NCI-H226 (cell line): Measurements from ENCODE around the gene ASB6.
"Not testable (repeated sequence)": the region's sequence is repeated elsewhere in the genome, so short reads cannot be mapped to it uniquely, and the experiment has no call there.

ENCODE experiments used
- DNase-seq: peaks from one replicate; pipeline ENCODE4 v3.0.0-alpha.2; 2015

ASB6 gene

DNA sequence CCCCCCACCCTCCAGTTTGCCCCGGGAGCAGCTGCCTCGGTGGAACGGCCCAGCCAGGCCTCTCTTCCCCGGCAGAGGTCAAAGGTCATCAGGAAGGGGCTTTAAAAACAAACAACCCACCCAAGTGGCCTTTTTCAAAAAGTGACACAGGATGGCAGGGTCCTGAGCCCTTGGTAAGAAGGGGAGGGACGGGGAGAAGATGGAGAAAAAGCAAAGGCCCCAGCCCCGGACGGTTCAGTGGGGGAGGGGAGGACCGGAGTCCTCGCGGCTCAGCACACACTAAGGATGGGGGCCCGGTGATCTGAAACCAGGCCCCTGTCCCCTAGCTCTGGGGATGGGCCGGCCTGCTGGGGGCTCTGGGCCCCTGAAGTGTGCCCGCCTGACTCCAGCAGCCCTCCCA, 24.6 kb upstream of the ASB6 start:
- no peak for DNase-seq

DNA sequence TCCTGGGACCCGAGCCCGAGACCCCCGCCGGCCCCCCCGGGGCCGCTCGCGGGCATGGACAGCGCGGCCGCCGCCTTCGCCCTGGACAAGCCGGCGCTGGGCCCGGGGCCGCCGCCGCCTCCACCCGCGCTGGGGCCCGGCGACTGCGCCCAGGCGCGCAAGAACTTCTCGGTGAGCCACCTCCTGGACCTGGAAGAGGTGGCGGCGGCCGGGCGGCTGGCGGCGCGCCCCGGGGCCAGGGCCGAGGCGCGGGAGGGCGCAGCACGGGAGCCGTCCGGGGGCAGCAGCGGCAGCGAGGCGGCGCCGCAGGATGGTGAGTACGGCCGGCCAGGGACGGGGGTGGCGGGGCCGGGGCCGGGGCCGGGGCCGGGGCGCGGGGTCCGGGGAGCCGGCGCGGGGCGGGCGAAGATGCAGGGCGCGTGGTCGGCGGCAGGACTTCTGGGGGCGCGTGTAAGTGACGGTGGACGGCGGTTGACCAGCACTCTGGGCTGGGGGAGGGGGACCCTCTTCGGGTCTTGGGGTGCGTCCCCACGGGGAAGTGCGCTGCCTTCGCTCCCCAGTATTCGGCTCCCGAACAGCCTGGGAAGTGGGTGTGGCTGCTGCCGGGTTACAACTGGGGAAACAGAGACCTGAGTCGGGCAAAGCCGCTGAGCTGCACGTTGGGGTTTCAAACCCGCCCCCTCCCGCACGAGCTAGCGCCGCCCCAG, 24.0 kb upstream of the ASB6 start:
- DNase-seq, result no peak

DNA sequence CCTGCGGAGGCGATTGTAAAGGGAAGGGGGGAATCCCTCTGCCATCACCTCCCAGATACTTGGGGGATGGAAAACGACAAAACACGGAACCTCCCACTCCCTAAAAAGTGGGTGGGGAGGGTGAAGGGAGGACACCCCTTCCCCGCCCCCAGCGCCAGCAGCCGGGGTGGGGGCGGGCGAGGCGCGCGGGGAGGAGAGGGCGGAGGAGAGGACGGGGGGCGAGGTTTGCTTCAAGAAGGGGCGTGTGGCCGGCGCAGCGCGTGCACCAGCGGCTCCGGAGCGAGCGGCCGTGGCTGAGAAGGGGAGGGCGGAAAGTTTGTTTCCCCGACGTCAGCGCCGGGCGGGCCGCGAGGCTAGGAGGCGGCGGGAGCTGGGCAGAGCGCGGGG, 23.4 kb upstream of the ASB6 start, which contains the start of gene PRRX2:
TSS of gene PRRX2 (plus strand) at position 259 of the 387 bp plus-strand sequence. CDS start 221 bp downstream, outside the sequence.
- no peak for DNase-seq

DNA sequence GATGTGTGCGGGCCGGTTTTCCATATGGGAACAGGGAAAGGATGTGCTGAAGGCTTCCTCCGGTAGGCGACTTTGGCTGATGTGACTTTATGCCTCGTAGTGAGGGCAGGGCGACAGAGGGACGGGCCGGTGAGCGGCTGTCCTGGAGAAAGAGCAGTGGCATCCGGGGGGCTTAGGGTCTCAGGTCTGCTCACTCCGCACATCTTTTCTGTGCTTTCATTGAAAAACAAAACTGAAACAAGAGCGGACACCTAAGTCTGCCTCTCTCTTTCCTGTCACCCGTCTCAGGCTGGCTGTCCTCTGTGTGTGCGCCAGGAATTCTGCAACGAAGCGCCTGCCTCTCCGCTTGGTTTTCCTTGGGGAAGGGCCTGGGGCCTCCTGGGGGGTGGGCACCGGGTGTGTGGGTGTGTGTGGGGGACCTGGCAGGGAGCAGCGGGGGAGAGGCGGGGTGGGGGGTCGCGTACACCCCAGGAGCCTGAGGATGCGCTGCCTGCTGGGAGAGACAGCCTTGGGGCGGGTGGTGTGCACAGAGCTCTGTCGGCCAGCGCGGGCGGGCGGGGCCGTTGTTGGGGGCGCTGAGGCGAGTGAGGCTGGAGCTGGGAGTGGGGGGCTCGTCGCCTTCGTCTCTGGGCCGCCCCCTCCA, 22.9 kb upstream of the ASB6 start:
- DNase-seq, result no peak

DNA sequence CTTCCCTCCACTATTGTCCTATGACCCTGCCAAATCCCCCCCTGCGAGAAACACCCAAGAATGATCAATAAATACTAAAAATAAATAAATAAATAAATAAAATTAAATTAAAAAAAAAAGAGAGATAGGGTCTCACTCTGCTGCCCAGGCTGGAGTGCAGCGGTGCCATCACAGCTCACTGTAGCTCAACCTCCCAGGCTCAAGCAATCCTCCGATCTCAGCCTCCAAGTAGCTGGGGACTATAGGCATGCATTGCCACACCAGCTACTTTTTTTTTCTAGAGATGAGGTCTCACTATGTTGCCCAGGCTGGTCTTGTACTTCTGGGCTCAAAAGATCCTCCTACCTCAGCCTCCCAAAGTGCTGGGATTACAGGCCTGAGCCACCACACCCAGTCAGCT, 20.3 kb upstream of the ASB6 start:
- DNase-seq, result not testable (repeated sequence)

DNA sequence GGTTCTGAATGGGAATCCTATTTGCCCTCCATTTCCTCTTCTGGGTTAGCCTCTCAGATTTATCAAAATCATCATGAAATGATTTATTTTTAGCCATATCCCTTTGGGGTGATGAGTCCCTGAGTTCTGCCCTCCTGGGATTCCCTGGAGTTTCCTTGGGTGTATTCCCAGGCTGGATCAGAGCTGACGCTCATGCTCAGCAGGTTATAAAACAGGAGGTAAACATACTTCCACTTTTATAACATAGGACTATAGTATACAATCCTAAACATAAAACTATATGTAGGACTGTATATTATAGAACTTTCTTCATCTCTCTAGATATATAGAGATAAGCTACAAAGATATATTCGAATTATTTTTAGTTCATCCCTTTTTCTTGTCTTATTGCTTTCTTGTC, 19.1 kb upstream of the ASB6 start:
- DNase-seq, result no peak

DNA sequence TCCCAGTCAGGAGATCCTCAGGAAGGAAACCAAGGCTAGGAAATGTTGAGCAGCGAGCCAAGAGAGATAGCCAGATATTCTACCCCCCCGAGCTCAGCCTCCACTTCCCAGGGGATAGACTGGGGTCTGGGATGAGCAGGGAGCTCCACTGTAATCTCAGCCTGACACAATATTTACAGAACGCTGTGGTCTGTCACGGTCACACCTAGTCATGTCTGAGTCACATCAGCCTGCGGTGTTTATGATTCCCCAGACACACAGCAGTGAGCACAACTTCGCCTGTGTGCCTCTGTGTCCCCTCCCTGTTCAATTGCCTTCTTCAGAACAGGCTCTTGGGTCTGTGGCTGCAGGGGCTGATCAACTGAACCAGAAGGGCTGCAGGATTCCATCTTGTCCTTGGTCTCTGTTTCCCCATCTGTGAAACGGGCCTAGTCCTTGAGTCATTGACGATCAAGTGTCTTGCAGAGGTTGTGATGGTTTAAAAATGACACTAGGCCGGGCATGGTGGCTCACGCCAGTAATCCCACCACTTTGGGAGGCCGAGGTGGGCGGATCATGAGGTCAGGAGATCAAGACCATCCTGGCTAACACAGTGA, 14.9 kb upstream of the ASB6 start:
- no peak for DNase-seq

DNA sequence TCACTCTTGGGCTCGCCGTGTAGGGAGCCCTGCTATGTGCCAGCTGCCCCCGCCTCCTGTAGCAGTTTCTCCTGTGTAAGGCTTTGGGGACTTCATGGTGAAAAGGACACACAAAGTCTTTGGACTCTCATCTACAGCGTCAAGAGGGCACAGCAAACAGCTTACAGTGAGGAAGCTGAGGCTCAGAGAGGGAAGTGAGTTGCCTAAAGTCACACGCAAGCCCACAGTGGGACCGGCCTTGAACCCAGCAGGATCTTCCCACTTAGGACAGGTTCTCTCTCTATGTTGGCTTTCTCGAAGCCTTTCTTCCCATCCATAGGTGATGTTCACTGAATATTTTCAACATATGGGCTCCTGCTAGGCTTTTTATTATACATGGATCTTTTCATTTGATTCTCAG, 13.7 kb upstream of the ASB6 start:
- DNase-seq, result no peak

DNA sequence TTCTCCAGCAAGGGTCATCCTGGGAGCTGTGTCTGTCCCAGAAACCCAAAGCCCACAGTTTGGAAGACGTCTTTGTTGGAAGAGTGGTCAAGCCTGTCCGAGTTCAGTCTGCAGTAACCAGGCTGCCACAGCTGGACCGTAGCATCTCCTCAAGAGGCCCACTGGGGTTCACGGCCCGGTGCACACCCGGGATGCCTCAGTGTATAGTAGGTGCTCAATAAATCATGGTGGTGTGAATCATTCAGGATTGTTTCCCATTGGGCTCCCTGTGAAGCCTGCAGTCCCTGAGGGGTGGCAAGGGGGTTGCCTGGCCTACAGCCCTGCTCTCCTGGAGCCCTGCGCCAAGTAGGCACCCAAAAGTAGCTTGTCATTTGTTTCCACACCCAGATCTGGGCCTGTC, 13.2 kb upstream of the ASB6 start:
- no peak for DNase-seq

DNA sequence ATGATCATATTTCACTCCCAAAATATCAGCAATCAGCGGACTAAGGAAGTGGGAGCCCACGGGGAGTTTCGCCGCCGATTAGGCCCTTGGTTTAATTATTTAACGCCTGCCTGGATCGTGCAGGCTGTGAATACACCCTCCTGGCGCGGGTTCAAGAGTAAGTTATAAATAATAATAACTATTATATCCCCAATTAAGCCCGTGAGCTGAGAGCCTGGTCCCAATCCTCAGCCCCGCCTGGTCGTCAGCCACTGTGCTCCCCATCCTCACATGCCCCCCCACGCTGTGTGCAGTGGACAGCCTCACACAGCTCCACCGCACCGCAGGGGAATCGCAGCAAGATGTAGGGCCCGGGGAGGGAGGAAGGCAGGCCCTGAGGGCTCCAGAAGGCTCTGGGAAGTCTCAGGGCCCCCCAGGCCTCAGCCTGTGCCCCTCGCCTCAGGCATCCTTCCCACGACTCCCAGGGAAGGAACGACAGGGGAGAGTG, 12.6 kb upstream of the ASB6 start:
- no peak for DNase-seq

DNA sequence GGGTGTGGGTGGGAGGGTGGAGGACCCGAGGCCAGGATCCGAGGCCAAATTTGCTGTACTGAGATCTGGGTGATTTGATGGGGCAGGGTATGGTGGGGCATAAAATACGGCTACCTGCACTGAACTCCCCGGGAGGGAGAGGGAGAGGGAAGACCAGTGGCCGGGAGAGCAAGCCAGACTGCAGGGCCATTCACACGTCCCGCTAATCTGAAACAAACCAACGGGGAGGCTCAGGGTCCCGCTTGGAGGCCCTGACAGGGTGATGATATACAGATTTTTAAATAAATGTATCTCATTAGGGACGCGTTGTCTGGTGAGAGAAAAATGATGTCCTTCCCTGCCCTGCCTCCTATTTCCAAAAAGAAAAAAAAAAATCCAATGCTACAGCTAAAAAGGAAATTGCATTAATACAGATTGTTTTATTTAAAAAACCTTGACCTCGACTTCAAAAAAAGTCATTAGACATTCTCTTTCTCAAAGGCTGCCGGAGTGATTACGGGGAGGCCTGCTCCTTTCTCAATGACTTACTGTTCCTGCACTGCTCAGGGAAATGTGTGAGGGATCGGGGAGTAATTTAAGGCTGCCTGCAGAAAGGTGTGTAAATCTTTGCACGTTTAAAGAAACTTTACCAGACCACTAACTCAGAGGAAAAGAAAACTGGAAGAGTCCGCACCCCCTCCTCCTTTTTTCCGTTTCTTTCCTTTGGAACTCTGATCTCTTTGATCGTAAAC, 12.0 kb upstream of the ASB6 start:
- no peak for DNase-seq

DNA sequence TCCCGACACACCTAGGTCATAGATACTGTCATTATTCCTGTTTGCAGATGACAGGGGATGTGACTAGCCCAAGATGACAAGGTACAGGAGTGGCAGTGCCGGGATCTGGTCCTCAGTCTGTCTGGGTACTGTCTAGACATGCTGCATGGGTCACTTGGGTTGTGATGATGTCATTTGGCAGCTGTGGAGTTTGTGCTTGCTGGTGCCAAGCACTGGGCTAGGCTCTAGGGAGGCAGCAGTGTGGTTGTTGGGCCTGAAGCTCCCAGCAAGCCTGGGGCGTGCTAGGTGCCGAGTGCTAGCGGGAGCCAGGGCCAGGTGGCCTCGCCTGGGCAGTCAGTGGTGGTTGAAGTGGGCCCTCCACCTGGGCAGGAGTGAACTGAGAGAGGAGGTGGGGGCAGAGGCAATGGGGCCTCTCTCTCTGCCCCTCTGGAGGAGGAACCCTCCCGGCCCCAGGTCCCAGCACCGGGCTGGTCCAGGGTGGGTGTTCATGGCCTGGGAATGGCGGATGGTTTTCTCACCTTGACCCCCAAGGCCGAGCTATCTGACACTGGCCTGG, 8.8 kb upstream of the ASB6 start:
- no peak for DNase-seq

DNA sequence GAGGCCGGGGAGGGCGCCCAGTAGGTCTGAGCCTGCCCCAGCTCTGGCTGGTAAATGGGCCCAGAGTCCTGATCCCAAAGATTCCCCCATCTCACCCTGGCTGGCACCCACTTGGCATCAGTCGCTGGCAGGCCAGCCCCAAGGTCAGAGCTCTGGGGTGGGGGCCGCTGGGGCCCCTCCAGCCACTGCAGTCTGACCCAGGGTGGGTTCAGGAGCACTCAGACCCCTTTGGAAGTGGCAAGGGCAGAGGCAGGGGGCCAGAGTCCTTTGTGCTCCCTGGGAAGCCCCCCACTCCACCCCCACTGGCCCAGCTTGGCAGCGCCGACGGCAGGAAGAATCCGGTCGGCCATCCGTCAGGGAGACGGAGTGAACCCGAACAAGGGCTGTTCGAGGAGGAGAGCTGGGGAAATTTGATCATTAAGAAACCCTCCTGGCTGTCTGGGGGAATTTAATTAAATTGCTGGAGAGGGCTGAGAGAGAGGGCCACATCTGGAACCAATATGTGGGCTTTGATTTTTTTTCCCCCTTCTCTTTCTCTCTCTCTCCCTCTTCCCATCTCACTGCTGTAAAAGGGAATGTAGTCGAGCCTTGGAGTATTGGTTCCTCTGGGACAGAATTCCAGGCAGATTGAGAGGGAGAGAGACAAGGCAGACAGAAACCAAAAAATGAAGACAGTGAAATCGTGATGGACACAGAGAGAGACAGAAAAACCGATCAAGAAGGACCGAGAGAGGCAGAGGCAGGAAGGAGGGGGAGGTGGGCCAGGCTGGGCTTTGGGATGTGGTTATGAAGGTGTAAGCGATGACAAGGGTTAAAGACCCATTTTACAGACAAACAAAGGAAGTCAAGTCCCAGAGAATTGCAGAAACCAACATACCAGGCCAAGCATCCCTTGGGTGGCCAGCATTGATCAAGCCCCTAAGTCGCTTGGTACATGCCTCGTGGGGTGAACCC, 8.1 kb upstream of the ASB6 start:
- no peak for DNase-seq

DNA sequence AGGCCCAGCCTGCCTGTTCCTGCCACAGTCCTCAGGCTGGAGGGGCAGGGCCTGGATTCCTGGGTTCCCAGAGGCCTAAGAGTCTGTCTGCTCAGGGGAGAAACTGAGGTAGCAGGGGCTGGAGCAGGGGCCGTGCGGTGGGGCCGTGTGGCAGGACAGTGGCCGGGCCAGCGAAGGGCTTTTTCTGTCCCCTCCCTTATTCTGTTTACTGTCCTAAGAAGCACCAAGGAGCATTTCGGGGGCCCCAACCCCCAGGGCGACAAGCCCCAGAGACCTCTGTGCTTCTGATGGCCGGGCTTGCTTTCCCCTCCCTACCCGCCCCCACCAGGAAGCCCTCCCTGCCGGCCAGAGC, 6.8 kb upstream of the ASB6 start:
- DNase-seq, result no peak

DNA sequence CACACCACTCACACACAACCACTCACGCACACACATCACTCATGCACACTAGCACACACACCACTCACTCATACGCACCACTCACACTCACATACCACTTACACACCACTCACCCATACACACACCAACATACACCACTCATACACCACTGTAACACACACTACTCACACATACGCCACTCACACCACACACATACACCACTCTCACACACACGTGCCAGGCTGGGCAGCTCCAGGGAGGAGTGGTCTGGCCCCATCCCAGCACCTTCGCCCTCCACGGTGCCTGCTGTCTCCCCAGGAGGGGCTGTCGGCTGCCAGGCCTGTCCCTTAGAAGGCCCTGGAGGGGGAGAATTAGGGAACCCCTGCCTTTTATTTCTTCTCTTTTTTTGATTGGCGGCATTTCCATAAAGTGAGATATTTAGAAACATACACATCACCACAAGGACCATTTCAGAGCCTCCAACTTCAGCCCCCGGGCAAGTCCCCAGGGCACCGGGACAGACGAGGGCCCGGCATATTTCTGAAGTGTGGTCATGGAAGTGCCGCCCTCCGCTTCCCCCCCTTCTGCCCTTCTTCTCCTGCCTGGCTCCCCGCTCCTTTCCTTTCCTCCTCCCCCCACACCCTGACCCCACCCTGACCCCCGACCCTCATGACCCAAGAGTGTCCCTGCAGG, 6.3 kb upstream of the ASB6 start:
- no peak for DNase-seq

DNA sequence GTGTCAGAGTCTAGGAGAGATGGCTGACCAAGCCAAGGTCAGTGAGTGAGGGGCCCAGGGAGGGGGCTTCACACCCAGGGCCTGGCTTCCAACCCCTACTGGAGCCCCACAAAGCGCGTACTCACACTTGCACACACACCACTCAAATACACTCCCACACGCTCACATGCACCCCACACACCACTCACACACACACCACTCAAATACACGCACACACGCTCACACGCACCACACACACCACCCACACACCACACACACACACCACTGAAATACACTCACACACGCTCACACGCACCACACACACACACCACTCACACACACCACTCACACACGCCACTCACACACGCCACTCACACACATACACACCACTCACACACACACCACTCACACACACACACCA, 5.7 kb upstream of the ASB6 start:
- no peak for DNase-seq

DNA sequence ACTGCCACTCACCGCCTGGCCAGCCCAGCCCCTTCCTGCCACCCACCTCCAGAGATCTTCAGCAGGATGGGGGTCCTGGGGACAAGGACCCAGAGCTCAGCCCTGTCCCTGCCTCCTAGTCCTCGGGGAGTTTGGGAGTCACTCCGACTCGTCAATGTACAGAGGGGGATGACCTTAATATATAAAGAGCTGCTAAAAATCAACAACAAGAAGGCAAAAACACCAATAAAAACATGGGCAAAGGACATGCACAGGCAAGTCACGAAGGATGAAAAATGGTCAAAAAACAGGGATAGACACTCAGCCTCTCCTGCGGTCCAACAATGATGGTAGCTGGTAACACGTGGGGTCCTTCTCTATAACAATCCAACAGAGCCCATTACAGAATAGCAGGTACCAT, 4.7 kb upstream of the ASB6 start:
- no peak for DNase-seq

DNA sequence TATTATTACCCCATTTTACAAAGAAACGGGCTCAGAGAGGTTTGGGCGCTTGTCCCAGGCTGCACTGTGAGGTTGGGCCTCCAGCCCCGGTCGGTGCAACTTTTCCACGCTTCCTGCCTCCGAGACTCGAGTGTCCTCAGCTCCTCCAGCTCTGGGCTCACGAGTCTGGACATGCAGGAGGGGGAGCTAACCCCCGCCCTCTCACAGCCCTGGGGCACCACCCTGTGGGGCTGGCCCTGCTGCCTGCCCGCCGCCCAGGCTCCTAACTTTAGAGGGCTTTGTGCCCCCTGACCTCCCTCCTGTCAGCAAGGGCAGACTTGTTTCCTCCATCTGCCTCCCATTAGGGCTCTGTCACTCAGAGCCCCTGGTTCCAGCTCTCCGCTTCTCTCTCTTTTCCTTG, 4.3 kb upstream of the ASB6 start:
- no peak for DNase-seq

DNA sequence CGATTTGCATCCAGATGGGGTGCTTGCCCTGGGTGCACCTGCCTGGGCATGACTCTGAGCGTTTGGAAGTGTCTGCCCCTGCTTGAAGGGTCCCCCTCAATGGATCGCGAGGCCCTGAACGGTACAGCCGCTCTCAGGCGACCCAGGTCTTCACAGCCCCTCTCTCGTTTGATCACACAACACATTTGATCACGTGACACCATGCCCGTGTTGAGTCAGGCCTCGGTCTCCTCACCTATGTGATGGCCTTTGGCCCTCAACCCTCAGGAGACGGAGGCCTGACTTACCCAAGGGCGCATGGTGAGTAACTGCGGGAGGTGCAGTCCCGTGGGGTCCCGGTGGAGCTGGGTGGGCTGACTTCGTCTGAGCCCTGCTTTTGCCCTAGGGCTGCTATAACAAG, 3.0 kb upstream of the ASB6 start:
- DNase-seq, result no peak

DNA sequence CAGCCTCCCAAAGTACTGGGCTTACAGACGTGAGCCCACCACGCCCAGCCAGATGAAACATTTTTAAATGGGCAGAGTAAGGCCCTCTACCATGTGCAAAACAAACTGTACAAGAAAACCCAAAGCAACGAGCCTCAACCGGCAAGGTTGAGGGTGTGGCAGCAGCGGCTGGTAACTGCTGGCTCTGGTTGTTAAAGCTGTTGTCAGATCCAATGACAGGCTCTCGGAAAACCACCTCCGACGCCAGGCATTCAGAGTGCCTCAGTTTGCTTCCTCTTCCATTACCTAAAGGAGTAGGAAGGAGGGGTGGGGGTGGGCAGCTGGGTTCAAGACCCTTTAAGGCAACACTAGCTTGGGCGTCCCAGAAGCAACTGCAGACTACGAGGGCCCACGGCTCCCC, 2.4 kb upstream of the ASB6 start:
- DNase-seq, result no peak

DNA sequence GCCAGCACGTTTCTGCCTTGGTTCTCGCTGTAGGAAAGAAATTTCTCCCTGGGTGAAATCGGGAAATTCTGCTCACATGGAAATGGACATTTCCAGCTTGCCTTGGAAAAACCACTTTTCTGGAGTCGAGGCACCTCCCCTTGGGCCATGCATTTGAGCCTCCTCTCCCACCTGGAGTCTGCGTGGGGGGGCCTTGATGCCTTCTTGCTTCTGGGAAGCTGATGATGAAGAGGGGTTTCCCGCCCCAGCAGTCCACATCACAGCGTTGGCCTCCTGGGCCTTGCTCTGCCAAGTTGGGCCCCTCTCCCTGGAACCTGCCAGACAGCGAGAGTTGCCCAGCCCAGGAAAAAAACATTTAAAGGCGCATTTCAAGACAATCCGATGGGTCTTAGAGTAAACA, 1.8 kb upstream of the ASB6 start:
- DNase-seq, result no peak
